Activated T-cell treated with anti-CD3 and anti-CD28 coated beads, Interleukin-2, amount 50 U/mL, for 24 hours (primary cell): ENCODE data around the gene CES2.

Source experiments
- DNase-seq: peaks from one replicate; pipeline ENCODE4 v3.0.0-alpha.2; 2020
- H3K27ac Mint-ChIP-seq: 2 replicates; pipeline ENCODE4 v1.8.0; 2020; ENCODE audit warnings: mild to moderate bottlenecking, mixed read lengths
- H3K27me3 Mint-ChIP-seq: 2 replicates; pipeline ENCODE4 v1.8.0; 2020; ENCODE audit warnings: mixed read lengths
- H3K36me3 Mint-ChIP-seq: 2 replicates; pipeline ENCODE4 v1.8.0; 2020; ENCODE audit warnings: low read depth, mixed read lengths
- H3K4me1 Mint-ChIP-seq: 2 replicates; pipeline ENCODE4 v1.8.0; 2020; ENCODE audit warnings: low read depth, mixed read lengths
- H3K4me3 Mint-ChIP-seq: 2 replicates; pipeline ENCODE4 v1.8.0; 2020; ENCODE audit warnings: mild to moderate bottlenecking, moderate library complexity, mixed read lengths
- H3K9me3 Mint-ChIP-seq: 2 replicates; pipeline ENCODE4 v1.8.0; 2020; ENCODE audit warnings: mixed read lengths

CES2 gene

GRCh38 chr16:66908762-66909559 lies 26.4 kb upstream of the CES2 start:
- DNase-seq, result no peak
- no peak overlapping the region for H3K4me3 Mint-ChIP-seq
- no peaks in the 10 kb centered on the region for H3K27me3 Mint-ChIP-seq
- peaks cover 6% of the 10 kb centered on the region for H3K4me1 Mint-ChIP-seq
- no peaks in the 10 kb centered on the region for H3K9me3 Mint-ChIP-seq
- no peaks in the 10 kb centered on the region for H3K36me3 Mint-ChIP-seq
- H3K27ac Mint-ChIP-seq, result no peak overlapping the region

GRCh38 chr16:66910175-66910940 lies 25.0 kb upstream of the CES2 start:
- no peak overlapping the region for H3K4me3 Mint-ChIP-seq
- H3K36me3 Mint-ChIP-seq, result no peaks in the 10 kb centered on the region
- no peak for DNase-seq
- no peaks in the 10 kb centered on the region for H3K9me3 Mint-ChIP-seq
- H3K27ac Mint-ChIP-seq, result no peak overlapping the region
- peaks cover 6% of the 10 kb centered on the region for H3K4me1 Mint-ChIP-seq
- H3K27me3 Mint-ChIP-seq, result no peaks in the 10 kb centered on the region

GRCh38 chr16:66911112-66911511 lies 24.2 kb upstream of the CES2 start:
- Mint-ChIP-seq H3K27me3 (no peaks in the 10 kb centered on the region), H3K9me3 (no peaks in the 10 kb centered on the region), H3K36me3 (no peaks in the 10 kb centered on the region), H3K4me1 (peaks cover 2% of the 10 kb centered on the region), H3K27ac (no peak overlapping the region), H3K4me3 (no peak overlapping the region)
- no peak for DNase-seq

GRCh38 chr16:66911801-66912200 lies 23.5 kb upstream of the CES2 start:
- H3K4me3 Mint-ChIP-seq, result no peak overlapping the region
- DNase-seq, result no peak
- no peaks in the 10 kb centered on the region for H3K36me3 Mint-ChIP-seq
- H3K27ac Mint-ChIP-seq, result no peak overlapping the region
- no peaks in the 10 kb centered on the region for H3K9me3 Mint-ChIP-seq
- no peaks in the 10 kb centered on the region for H3K27me3 Mint-ChIP-seq
- H3K4me1 Mint-ChIP-seq, result no peaks in the 10 kb centered on the region

- DNase-seq, result no peak
- no peaks in the 10 kb centered on the region for H3K36me3 Mint-ChIP-seq
- H3K27me3 Mint-ChIP-seq, result no peaks in the 10 kb centered on the region
- H3K27ac Mint-ChIP-seq, result no peak overlapping the region
- no peak overlapping the region for H3K4me3 Mint-ChIP-seq
- H3K9me3 Mint-ChIP-seq, result no peaks in the 10 kb centered on the region
- no peaks in the 10 kb centered on the region for H3K4me1 Mint-ChIP-seq
Measured at GRCh38 chr16:66913081-66913480, 22.2 kb upstream of the CES2 start.

- Mint-ChIP-seq H3K9me3 (no peaks in the 10 kb centered on the region), H3K4me1 (no peaks in the 10 kb centered on the region), H3K27me3 (no peaks in the 10 kb centered on the region), H3K4me3 (no peak overlapping the region), H3K36me3 (no peaks in the 10 kb centered on the region), H3K27ac (no peak overlapping the region)
- DNase-seq, result no peak
Measured at GRCh38 chr16:66913711-66914110, 21.6 kb upstream of the CES2 start.

GRCh38 chr16:66914541-66914940 lies 20.8 kb upstream of the CES2 start:
- Mint-ChIP-seq H3K27ac (no peak overlapping the region), H3K27me3 (peaks cover 4% of the 10 kb centered on the region), H3K4me3 (no peak overlapping the region), H3K36me3 (no peaks in the 10 kb centered on the region), H3K9me3 (no peaks in the 10 kb centered on the region), H3K4me1 (no peaks in the 10 kb centered on the region)
- no peak for DNase-seq

- Mint-ChIP-seq H3K36me3 (no peaks in the 10 kb centered on the region), H3K4me1 (no peaks in the 10 kb centered on the region), H3K9me3 (no peaks in the 10 kb centered on the region), H3K27me3 (peaks cover 4% of the 10 kb centered on the region), H3K27ac (no peak overlapping the region), H3K4me3 (no peak overlapping the region)
- DNase-seq, result no peak
Measured at GRCh38 chr16:66915041-66915440, 20.3 kb upstream of the CES2 start.

GRCh38 chr16:66916518-66916917 lies 18.8 kb upstream of the CES2 start:
- Mint-ChIP-seq H3K4me3 (no peak overlapping the region), H3K27ac (no peak overlapping the region), H3K27me3 (peaks cover 14% of the 10 kb centered on the region), H3K36me3 (no peaks in the 10 kb centered on the region), H3K4me1 (no peaks in the 10 kb centered on the region), H3K9me3 (no peaks in the 10 kb centered on the region)
- DNase-seq, result no peak

- Mint-ChIP-seq H3K27me3 (peaks cover 19% of the 10 kb centered on the region), H3K4me1 (no peaks in the 10 kb centered on the region), H3K9me3 (no peaks in the 10 kb centered on the region), H3K36me3 (no peaks in the 10 kb centered on the region), H3K27ac (no peak overlapping the region), H3K4me3 (no peak overlapping the region)
- DNase-seq, result no peak
Measured at GRCh38 chr16:66917741-66918140, 17.6 kb upstream of the CES2 start.

GRCh38 chr16:66918355-66918754 lies 17.0 kb upstream of the CES2 start:
- no peak overlapping the region for H3K4me3 Mint-ChIP-seq
- no peaks in the 10 kb centered on the region for H3K9me3 Mint-ChIP-seq
- no peaks in the 10 kb centered on the region for H3K36me3 Mint-ChIP-seq
- no peaks in the 10 kb centered on the region for H3K4me1 Mint-ChIP-seq
- H3K27ac Mint-ChIP-seq, result no peak overlapping the region
- H3K27me3 Mint-ChIP-seq, result peaks cover 25% of the 10 kb centered on the region
- DNase-seq, result no peak

- no peak for DNase-seq
- no peak within 1 kb of the TSS for H3K4me3 Mint-ChIP-seq
- H3K9me3 Mint-ChIP-seq, result no peaks in the 10 kb centered on the region
- no peaks in the 10 kb centered on the region for H3K4me1 Mint-ChIP-seq
- no peak within 1 kb of the TSS for H3K27ac Mint-ChIP-seq
- H3K36me3 Mint-ChIP-seq, result no peaks in the 10 kb centered on the region
- peaks cover 31% of the 10 kb centered on the region for H3K27me3 Mint-ChIP-seq
Measured at GRCh38 chr16:66918803-66919568, 16.3 kb upstream of the CES2 start, which contains the start of gene CDH16. Gene CDH16 (minus strand): TSS chr16:66918885. CDS start chr16:66918065, 820 bp downstream.

GRCh38 chr16:66919569-66920298 lies 15.6 kb upstream of the CES2 start:
- Mint-ChIP-seq H3K4me1 (peaks cover 2% of the 10 kb centered on the region), H3K4me3 (no peak overlapping the region), H3K27me3 (peaks cover 38% of the 10 kb centered on the region), H3K36me3 (no peaks in the 10 kb centered on the region), H3K9me3 (no peaks in the 10 kb centered on the region), H3K27ac (no peak overlapping the region)
- DNase-seq, result no peak

- H3K9me3 Mint-ChIP-seq, result no peaks in the 10 kb centered on the region
- H3K36me3 Mint-ChIP-seq, result no peaks in the 10 kb centered on the region
- peaks cover 3% of the 10 kb centered on the region for H3K4me1 Mint-ChIP-seq
- no peak for DNase-seq
- H3K4me3 Mint-ChIP-seq, result no peak overlapping the region
- no peak overlapping the region for H3K27ac Mint-ChIP-seq
- peaks cover 40% of the 10 kb centered on the region for H3K27me3 Mint-ChIP-seq
Measured at GRCh38 chr16:66920299-66920590, 15.1 kb upstream of the CES2 start.
